ENCODE measurements around the gene NPHP4.

GRCh38 chr1:5955479-5955977 lies 36.7 kb downstream of the NPHP4 start:
- no peak for TF ChIP-seq RNF2 (IDR thresholded peaks at IDR 0.05; ENCODE audit: borderline replicate concordance, low read depth)
- TF ChIP-seq FOXS1 (CRISPR knock-in tag; IDR thresholded peaks at IDR 0.05), result no peak
- TF ChIP-seq, protein P1, sequence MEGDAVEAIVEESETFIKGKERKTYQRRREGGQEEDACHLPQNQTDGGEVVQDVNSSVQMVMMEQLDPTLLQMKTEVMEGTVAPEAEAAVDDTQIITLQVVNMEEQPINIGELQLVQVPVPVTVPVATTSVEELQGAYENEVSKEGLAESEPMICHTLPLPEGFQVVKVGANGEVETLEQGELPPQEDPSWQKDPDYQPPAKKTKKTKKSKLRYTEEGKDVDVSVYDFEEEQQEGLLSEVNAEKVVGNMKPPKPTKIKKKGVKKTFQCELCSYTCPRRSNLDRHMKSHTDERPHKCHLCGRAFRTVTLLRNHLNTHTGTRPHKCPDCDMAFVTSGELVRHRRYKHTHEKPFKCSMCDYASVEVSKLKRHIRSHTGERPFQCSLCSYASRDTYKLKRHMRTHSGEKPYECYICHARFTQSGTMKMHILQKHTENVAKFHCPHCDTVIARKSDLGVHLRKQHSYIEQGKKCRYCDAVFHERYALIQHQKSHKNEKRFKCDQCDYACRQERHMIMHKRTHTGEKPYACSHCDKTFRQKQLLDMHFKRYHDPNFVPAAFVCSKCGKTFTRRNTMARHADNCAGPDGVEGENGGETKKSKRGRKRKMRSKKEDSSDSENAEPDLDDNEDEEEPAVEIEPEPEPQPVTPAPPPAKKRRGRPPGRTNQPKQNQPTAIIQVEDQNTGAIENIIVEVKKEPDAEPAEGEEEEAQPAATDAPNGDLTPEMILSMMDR (IDR thresholded peaks at IDR 0.05), result no peak
- no peak for TF ChIP-seq EP300 (IDR thresholded peaks at IDR 0.05)
- no peak for TF ChIP-seq BHLHE40 (IDR thresholded peaks at IDR 0.05; ENCODE audit: low read depth, low read length)
- TF ChIP-seq HOXA7 (CRISPR knock-in tag; IDR thresholded peaks at IDR 0.05), result no peak
- TF ChIP-seq, protein P2, sequence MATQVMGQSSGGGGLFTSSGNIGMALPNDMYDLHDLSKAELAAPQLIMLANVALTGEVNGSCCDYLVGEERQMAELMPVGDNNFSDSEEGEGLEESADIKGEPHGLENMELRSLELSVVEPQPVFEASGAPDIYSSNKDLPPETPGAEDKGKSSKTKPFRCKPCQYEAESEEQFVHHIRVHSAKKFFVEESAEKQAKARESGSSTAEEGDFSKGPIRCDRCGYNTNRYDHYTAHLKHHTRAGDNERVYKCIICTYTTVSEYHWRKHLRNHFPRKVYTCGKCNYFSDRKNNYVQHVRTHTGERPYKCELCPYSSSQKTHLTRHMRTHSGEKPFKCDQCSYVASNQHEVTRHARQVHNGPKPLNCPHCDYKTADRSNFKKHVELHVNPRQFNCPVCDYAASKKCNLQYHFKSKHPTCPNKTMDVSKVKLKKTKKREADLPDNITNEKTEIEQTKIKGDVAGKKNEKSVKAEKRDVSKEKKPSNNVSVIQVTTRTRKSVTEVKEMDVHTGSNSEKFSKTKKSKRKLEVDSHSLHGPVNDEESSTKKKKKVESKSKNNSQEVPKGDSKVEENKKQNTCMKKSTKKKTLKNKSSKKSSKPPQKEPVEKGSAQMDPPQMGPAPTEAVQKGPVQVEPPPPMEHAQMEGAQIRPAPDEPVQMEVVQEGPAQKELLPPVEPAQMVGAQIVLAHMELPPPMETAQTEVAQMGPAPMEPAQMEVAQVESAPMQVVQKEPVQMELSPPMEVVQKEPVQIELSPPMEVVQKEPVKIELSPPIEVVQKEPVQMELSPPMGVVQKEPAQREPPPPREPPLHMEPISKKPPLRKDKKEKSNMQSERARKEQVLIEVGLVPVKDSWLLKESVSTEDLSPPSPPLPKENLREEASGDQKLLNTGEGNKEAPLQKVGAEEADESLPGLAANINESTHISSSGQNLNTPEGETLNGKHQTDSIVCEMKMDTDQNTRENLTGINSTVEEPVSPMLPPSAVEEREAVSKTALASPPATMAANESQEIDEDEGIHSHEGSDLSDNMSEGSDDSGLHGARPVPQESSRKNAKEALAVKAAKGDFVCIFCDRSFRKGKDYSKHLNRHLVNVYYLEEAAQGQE (IDR thresholded peaks at IDR 0.05), result no peak
- TF ChIP-seq CHD4 (IDR thresholded peaks at IDR 0.05; ENCODE audit: borderline replicate concordance), result no peak
- no peak for TF ChIP-seq HDAC2 (IDR thresholded peaks at IDR 0.05)
- no peak for TF ChIP-seq POLR2A (IDR thresholded peaks at IDR 0.05; ENCODE audit: low read length)
- no peak for TF ChIP-seq CHD2 (IDR thresholded peaks at IDR 0.05; ENCODE audit: low read length, partially characterized antibody)
